Liver (tissue), 3 donors: ENCODE data around the gene LILRB2.

Experiments used
- EGR1 ChIP-seq, 2 donors: IDR thresholded peaks; 2 replicates each; pipeline ENCODE4 v1.6.1; 2016 to 2018; ENCODE audit warnings: antibody characterized with exemption in 2 of 2, low read depth in 2 of 2
- FOXA1 ChIP-seq: IDR thresholded peaks from 2 replicates; pipeline ENCODE4 v1.6.1; 2016; ENCODE audit warnings: antibody characterized with exemption
- GABPA ChIP-seq, 2 donors: IDR thresholded peaks in 1 of 2; conservative IDR thresholded peaks in 1 of 2; 2 replicates each; pipeline ENCODE4 v1.6.1; 2016; ENCODE audit warnings: antibody characterized with exemption in 2 of 2, mild to moderate bottlenecking in 1 of 2, moderate library complexity in 1 of 2
- HNF4A ChIP-seq, 2 donors: conservative IDR thresholded peaks; 2 replicates each; pipeline ENCODE4 v1.6.1; 2016; ENCODE audit warnings: antibody characterized with exemption in 2 of 2, mild to moderate bottlenecking in 2 of 2
- JUND ChIP-seq, 2 donors: IDR thresholded peaks; 2 replicates each; pipeline ENCODE4 v1.6.1; 2016; ENCODE audit warnings: antibody characterized with exemption in 2 of 2
- MAX ChIP-seq: IDR thresholded peaks from 2 replicates; pipeline ENCODE4 v1.6.1; 2016; ENCODE audit warnings: antibody characterized with exemption
- RAD21 ChIP-seq, 2 donors: IDR thresholded peaks; 2 replicates each; pipeline ENCODE4 v1.6.1; 2016; ENCODE audit warnings: antibody characterized with exemption in 2 of 2, mild to moderate bottlenecking in 2 of 2
- REST ChIP-seq: IDR thresholded peaks from 2 replicates; pipeline ENCODE4 v1.6.1; 2016; ENCODE audit warnings: antibody characterized with exemption, mild to moderate bottlenecking
- RXRA ChIP-seq, 2 donors: IDR thresholded peaks; 2 replicates each; pipeline ENCODE4 v1.6.1; 2017 to 2018; ENCODE audit warnings: antibody characterized with exemption in 2 of 2, mild to moderate bottlenecking in 1 of 2
- TAF1 ChIP-seq: conservative IDR thresholded peaks from 2 replicates; pipeline ENCODE4 v1.6.1; 2016; ENCODE audit warnings: antibody characterized with exemption, mild to moderate bottlenecking
- YY1 ChIP-seq: IDR thresholded peaks from 2 replicates; pipeline ENCODE4 v1.6.1; 2016; ENCODE audit warnings: antibody characterized with exemption, mild to moderate bottlenecking
- ZBTB33 ChIP-seq: IDR thresholded peaks from 2 replicates; pipeline ENCODE4 v1.6.1; 2016; ENCODE audit warnings: antibody characterized with exemption
- TF ChIP-seq, protein P1 (sequence below): fragments of 150-350 bp; IDR thresholded peaks from 2 replicates; pipeline ENCODE4 v1.5.1; 2017; ENCODE audit warnings: improper control_type of control experiment, low read depth, low read length; ENCODE audit not compliant: missing input control
- TF ChIP-seq, protein P2 (sequence below): IDR thresholded peaks from 2 replicates; pipeline ENCODE4 v1.6.1; 2016; ENCODE audit warnings: antibody characterized with exemption
- donor health status: healthy.
- donor health status: healthy.

DNA sequence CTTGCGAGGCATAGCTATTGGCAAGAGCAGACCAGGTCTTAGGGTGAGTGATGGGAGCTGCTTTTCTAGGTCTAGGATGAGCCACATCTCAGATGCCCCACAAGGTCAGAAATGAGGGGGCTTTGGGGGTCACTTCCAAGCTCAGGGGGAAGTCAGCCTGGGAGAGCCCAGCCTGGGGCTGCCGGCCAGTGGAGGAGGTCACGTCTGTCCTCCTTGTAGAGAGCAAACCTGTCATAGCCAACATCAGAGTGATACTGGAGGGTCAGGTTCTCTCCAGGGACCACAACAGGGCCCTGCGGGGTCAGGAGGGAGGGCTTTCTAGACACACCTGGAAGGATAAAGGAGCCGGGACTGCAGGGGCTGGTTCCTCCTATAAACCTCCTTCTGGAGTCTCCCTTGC is 29.6 kb upstream of the LILRB2 start:
- no peak for TF ChIP-seq FOXA1
- TF ChIP-seq, protein P1, sequence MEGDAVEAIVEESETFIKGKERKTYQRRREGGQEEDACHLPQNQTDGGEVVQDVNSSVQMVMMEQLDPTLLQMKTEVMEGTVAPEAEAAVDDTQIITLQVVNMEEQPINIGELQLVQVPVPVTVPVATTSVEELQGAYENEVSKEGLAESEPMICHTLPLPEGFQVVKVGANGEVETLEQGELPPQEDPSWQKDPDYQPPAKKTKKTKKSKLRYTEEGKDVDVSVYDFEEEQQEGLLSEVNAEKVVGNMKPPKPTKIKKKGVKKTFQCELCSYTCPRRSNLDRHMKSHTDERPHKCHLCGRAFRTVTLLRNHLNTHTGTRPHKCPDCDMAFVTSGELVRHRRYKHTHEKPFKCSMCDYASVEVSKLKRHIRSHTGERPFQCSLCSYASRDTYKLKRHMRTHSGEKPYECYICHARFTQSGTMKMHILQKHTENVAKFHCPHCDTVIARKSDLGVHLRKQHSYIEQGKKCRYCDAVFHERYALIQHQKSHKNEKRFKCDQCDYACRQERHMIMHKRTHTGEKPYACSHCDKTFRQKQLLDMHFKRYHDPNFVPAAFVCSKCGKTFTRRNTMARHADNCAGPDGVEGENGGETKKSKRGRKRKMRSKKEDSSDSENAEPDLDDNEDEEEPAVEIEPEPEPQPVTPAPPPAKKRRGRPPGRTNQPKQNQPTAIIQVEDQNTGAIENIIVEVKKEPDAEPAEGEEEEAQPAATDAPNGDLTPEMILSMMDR, result no peak
- no peak for TF ChIP-seq REST
- TF ChIP-seq GABPA (IDR thresholded peaks at IDR 0.05 in 1 of 2, conservative IDR thresholded peaks at IDR 0.05 in 1 of 2), result no peak
- TF ChIP-seq EGR1 (IDR thresholded peaks at IDR 0.05; ENCODE audit: low read depth in 2 of 2), result no peak
- TF ChIP-seq RXRA (IDR thresholded peaks at IDR 0.05), result no peak
- TF ChIP-seq RAD21 (IDR thresholded peaks at IDR 0.05), result no peak
- TF ChIP-seq YY1, result no peak
- no peak for TF ChIP-seq TAF1
- TF ChIP-seq MAX, result no peak
- TF ChIP-seq HNF4A (conservative IDR thresholded peaks at IDR 0.05), result no peak
- no peak for TF ChIP-seq JUND (IDR thresholded peaks at IDR 0.05)
- TF ChIP-seq ZBTB33, result no peak
- TF ChIP-seq, protein P2, sequence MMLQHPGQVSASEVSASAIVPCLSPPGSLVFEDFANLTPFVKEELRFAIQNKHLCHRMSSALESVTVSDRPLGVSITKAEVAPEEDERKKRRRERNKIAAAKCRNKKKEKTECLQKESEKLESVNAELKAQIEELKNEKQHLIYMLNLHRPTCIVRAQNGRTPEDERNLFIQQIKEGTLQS, result no peak
